ENCODE measurements around the gene TSPAN18.

TSPAN18 gene

DNA sequence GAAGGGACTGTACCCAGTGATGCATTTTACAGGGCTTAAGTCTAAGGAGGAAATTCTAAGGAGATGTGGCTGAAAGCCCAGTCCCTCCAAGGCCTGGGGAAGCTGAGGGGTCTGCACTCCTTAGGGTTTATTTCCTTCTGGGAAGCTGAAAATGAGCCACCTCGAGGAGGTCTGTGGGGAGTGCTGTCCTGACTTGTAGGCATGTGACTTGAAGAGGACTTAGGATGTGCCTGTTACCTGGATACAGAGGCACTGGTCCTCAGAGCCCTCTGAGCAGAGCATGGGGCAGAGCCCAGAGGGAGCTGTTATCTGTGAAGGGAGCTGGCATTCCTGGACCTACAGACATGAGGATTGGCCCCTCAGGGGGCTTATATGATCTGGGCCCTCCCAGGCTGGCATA lies 146.8 kb downstream of the TSPAN18 start:
- DNase-seq = no peak

DNA sequence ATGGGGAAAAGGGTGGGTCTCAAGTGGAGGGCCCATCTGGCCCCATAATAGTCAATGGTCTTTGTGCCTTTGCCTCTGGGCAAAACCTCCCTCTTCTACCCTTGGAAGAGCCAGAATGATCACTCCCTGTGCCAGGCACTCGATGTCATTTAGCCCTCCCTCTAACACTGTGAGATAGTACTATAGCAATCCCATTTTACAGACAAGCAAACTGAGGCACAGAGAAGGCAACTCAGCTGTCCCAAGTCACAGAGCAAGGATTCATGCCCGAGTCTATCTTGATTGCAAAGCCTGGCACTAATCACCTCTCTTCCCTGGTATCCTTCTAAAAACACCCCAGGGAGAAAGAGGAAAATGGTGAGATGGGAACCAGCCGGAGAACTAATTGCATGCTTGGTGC lies 147.5 kb downstream of the TSPAN18 start:
- no peak for DNase-seq

DNA sequence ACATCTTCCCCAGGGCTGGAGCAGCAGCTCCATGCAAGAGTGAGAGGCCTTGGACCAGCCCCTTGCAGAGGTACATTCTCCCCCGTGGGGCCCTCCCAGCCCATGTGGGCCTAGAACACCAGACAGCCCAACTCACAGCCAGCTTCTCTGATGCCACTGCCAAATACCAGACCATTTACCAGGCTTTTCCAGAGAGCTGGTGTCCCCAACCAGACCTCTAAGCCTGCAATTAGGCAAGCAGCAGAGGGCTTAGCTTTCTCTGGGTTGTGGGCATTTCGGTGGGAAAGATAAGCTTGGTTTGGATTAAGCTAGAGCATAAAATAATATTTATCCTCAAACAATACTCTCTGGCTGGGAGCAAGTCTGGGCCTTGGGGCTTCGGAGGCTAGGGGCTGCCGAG lies 148.3 kb downstream of the TSPAN18 start:
- no peak for DNase-seq

DNA sequence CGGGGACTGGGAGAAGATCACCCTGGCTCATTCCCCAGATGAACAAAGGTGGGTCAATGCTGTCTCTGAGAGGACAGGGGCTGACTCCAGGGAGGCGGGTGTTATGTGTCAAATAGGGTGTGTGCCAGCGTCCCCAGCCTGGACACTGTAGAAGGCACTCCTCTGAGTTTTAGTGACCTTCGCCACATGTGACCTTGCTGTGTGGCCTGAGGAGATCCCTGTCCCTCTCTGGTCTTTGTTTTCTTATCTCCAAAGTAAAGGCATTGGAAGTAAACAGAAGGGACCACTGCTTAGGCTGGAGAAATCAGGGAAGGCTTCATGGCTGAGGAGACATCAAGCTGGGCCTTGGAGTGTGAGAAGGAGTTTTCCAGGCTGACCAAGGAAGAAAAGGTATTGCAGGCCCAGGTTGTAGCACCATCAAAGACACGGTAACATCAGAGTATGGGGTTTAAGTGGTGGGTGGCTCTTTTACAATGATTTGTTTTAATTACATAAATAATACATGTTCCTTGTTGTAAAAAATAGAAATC lies 149.5 kb downstream of the TSPAN18 start:
- DNase-seq = no peak

DNA sequence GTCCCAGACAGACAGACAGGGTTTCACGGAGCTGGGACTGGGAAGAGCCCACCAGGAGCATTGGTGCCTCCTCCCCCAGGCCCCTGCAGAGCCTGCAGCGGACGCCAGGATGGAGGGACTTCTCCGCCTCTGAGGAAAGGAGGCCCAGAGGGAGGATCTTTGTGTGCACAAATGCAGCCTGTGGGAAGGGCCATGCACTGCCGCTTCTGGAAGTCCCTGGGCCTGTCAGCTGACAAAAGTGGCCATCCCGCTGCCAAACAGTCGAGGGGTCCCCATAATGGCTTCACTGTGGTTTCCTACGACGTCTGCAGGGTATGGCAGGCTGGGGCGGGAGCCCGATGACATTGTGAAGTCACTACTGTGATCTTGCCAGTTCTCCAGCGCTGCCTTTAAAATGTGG lies 150.1 kb downstream of the TSPAN18 start:
- DNase-seq = no peak

DNA sequence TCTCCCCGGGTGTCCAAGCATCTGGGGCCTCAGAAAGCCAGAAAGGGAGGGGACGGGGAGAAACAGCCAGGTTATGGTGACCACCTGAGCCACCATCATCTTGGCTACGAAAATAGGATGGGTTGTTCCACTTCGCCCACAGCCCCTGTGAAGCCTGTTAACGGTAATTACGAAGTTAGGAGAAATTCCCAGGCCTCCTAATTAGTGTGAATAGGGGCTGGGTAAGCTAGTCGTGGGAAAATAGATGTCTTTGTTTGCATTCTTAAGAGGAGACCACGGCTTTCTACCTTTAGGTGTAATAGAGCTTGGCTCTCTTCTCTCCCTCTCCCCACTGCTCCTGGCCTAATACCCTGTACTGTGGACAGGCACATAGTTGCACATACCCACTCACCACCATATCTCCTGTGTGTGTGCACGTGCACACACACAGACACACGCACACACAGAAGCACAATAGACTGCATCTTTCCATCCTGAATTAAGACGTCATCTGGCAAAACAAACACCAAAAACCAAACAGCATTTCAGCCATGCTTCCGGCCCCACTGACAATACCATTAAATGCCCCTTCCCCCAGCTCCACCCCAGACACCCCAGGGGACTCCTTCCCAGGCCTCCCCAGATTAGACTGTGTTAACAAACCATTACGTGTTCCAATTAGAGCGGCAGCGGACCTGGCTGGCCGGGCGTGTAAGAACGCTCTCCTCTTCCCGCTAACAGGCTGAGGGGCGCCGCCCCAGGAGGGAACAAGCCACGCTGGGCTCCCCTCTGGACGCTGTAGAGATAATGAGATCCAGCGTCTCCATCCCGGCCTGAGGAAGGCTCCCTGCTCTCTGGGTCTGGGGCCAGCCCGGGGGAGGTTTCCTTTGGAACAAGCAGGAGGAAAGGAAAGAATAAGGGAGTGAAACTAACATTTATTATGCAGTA lies 151.1 kb downstream of the TSPAN18 start:
- DNase-seq = no peak

DNA sequence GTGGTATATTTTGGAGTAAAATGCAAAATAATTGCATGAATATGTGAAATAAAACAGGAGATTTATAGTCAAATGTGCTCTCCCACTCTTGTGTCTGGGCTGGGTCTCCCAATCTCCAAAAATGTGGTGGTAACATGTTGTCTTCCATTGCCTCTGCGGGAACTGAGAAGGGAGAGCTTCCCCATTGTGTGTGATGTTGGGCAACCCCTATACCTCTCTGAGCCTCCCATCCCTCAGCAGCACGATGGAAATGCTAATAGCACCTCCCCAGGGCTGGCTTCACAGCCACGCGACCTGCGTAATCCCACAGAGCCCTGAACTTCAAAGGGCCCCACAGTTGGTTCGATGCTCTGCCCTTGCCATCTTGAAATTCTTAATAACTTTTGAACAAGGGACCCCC lies 151.9 kb downstream of the TSPAN18 start:
- no peak for DNase-seq

DNA sequence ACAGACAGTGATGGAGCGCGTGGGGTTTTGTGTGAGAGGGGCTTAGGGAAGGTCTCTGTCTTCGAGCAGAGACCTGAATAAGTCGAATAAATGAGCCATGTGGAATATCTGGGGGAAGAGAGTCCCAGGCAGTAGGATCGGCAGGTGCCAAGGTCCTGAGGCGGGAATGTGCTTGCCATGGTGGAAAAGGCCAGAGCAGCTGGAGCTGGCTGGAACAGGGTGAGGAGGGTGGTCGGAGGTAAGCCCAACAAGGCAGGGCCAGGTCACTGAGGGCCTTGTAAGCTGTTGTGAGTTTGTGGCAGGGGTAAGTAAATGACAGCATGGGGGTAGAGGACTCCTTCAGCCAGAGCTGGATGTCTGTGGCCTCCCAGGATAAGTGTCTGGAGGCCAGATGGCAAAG lies 152.7 kb downstream of the TSPAN18 start:
- DNase-seq = no peak

DNA sequence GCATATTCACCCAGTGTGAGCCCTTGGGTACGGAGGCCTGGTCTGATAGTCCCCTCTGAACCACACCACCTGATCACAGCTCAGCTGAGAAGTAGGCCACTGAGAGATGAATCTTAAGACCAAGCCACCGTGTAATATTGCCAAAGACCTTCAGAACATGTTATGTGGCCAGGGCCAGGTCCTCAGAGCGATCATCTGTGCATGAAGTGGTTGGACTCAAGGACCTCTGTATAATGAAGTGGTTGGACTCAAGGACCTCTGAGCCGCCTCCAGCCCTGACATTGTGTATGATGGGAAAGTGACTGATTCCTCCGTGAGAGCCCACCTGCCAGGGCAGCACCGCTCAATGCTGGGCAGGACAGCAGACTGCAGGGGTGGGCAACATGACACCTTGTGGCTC lies 153.7 kb downstream of the TSPAN18 start:
- DNase-seq = no peak

DNA sequence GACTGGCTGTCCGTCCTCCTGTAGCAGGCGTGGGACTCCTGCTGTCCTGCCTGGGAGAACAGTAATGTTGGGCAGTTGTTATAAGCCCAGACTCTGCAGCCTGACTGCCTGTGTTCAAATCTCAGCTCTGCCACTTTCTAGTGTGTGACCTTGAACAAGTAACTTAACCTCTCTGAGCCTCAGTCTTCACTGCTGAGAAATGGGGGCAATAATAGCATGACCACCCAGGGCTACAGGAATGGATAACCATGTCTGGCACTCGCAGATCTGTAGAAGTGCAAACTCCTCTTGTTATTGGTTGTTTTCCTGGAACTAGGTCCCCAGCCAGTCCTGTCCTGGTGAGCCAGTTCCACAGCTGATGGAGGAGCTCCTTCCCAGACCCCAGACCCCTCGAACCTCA lies 154.2 kb downstream of the TSPAN18 start:
- no peak for DNase-seq

DNA sequence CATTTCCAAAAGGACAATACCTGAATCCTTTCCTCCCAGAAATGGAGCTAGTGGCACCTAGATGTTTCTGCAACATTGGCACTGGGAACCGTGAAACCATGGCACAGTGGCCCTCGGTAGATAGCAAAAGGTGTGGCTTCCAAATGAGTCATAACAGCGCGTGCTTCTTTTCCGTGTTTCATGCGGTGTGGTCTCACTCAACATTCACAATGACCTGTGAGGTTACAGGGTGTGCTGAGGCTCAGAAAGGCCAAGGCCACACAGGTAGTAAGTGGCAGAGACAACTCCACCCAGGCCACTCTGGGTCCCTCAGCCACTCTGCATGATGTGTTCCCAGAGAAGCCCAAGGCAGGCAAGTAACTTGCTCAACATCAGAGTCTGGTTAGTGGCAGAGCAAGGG lies 156.5 kb downstream of the TSPAN18 start:
- no peak for DNase-seq

DNA sequence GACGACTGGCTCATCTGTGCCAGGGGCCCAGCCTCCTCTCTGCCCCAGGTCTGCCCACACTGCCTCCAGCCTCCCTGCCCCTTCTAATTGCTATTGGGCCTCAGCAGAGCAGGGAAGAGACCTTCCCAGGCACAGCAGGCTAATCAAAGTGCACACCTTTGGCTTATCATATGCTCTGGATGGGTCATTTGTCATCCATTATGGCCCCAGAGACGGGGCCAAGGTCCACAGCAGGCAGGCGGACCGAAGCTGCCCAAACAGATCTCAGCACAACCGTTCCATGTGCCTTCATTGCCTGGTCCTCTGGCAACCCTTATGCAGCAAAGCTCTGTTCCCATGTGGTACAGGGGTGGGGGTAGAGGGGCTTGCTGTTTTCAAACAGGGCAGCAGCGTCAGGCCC lies 157.3 kb downstream of the TSPAN18 start:
- no peak for DNase-seq

DNA sequence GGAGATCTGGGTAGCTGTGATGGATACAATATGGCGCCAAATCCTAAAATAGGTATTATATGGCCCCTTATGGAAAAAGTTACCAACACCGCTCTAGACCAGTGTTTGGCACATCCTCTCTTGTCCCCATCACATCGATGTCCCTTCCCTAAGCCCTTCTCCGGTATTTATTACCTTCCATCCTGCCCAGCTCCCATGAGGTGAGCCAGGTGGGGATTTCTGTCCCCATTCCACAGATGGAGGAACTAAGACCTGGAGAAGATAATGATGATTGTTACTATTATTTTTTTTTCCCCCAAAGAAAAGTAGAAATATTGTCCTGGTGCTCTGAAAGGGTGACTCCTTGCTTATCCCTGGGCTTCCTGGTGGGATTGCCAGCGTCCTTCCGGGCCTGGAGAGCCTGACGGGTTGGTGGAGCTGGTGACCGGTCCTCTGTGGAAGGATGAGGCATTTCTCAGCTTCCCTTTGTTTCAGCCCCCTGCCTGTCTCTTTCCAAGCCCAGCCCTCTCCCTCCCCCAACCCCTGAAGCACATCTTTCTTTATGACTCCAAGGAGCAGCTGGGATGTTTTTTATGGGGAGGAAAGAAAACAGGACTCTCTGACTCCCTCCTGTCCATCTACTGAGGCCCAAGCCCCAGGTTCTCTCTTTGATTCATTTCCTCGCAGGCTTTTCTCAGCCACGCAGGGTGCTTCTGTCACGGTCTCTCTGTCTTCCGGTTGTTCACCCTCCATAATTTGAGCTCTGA lies 158.5 kb downstream of the TSPAN18 start:
- DNase-seq = no peak

DNA sequence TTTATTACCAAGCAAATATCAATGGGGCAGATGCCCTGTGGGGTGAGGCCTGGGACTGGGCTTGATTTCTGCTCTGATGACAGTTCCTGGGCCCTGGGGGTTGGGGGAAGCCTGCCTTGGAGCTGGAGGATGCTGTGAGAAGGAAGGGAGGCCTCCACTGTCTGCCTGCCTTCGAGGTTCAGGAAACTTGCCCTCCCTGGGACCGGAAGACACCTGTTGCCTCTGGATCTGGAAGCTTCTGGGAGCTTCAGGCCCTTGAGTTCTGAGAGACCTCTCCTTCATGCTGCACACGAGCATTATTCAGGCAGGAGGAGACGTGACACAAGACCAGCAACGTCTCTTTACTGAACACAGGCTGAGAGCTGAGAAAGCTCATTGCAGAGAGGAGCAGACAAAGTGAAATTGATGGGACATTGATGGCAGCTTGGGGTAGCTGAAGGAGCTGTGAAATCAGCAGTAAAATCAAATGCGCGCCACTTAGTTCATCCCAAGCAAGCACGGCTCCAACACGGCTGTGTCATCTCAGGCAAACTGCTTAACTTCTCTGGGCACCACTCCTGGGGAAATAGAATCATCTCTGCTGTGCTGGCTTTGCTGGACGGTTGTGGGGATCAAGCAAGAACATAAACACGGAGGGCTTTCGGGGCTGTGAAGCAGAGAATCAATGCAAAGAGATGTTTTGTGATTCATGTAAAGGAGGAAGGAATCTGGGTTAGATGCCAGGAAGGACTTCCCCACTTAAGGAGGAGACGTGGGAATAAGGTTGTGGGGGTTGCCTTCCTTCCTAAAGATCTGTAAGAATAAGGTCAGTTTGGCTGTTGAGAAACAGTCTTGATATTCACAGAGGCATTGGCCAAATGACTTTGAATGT lies 159.4 kb downstream of the TSPAN18 start:
- DNase-seq = no peak

DNA sequence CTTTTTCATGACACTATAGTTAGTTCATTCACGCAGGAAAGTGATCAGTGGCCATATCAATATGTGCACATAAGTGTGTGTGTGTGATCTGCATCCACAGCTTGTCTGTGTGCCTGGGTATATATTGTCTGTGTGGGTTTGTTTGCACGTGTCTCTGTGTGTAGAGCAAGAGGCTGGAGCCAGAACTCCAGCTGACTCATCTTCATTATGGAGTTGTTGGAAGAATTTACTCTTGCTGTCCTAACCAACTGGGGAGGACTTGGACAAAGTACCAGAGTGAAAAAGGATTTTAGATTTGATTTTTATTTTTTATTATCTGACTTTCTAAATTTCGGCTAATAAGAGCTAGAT lies 160.0 kb downstream of the TSPAN18 start:
- DNase-seq = no peak

DNA sequence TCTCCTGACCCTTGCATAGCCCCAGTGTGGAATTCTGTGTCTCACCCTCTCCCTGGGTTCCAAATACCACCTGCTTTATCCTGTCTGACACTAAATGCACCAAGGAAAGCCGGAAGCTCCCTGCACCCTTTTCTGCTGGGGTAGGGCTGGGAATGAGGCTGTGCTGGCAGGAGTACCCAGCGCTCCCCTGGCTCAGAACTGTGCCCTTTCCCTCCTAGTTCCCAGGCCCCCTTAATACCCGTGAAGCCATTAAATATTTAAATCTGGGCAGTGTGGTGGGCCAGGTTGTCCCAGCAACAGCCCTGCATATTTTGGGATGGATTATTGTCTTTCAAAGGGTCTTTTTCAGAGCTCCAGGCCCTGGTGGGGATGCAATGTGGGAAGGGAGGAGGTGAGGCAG lies 160.9 kb downstream of the TSPAN18 start:
- DNase-seq = no peak

DNA sequence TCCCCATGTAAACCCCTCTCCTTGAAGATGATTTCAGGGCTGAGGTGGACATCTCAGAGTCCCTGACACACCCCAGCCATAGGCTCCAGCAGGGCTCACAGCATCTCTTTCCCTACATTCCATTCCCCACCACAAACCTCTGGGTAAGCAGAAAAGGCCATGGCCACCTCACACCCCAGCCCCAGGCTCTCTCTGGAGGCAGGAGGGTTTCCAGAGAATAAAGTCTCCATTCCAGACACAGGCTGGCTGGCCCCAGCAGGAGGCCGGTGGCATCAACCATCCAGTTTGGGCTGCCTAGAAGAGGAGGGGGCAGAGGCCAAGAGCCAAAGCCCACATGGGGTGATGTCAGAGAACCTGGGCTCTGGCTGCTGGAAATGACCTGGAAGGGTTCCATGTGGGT lies 162.5 kb downstream of the TSPAN18 start:
- DNase-seq = no peak

DNA sequence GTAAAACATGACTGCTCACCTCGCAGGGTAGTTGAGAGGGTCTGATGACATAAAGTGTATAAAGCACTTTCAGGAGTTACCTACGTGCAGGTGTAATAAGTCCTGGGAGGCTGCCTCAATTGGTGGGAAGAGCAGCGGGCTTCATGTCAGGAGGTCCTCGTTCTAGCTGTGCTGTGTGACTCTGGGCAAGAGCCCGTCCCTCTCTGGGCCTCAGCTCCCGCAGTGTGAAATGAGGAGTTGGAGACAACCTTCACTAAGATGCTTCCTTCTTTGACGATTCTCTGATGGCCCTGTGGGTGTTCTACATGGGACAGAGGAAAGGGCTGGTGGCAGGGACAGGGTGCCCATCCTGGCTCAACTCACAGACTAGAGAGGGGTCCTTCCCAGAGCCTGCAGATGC lies 166.1 kb downstream of the TSPAN18 start:
- no peak for DNase-seq

DNA sequence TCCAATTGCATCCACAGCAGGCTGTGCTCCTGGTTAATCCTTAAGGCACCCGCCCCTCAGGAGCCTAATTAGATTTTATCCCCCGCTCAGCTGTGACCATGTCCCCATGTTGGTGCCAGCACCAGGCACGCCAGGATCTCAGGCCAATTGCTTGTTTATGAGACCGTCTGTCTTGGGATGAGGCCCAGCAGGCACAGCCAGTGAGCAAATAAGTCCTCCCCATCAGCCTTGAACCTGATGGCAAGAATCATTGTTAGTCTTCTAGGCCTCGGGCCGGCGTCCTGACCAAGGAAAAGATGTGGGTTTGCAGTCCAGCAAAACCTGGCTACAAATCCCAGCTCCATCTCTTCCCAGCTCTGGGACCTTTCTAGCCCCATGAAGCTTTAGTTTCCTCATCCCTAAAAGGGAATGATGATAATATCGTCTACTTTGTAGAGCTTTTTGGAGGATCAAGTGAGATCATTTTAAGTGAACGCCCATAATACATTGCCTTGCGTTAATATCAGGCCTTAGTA lies 166.6 kb downstream of the TSPAN18 start:
- DNase-seq = no peak

DNA sequence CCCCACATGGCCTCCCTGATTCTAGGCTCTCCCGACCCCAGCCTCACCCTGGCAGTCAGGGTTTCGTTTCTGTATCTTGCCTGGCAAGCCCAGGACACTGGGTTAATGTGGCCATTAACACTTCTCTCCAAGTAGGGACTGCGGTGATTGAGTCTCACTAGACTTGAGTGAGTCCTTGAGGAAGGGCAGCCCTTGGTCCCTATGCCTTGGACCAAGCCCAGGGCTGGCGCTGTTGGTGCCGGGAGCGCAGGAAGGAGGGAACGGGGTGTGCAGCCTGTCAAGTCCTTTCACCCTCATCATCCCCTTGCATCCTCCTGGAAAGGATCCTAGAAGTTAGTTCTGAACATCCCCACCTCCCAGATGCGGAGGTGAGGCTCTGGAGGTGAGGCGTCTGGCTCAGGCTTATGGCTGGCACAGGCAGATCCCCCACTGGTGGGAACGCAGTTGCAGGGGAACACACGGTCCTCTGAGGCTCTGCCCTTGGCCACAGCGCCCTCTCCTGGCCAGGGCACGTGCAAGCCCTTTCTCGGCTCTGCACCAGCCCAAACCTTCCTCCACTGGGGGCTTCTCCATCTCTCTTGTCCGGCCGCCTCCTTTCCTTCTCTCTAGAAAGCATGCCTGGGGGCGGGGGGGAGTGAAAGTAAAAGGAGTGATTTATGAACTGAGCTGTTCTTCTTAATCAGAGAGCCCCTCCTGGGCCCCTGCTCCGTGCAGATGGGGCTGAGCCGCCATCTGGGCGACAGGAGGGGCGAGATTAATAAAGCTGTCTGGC lies 167.3 kb downstream of the TSPAN18 start:
- DNase-seq = peak; percentile 78

DNA sequence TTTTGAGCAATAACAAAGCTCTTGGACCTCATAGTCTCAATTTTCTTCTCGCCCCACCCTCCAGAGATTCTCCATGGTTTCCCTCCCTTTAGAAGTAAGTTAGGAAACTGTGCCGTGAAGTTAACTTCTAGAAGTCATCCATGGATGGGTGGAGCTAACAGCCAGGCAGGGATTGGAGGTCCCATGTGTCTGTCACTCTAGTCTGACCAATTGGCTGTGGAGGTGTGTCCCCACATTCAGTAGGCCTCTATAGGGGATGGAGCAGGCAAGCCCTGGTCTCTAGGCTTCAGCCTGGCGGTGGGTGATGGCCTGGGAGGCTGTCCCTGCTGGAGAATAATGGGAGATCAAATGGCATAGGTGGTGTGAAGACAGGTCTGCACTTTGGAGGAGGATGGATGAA lies 173.2 kb downstream of the TSPAN18 start:
- no peak for DNase-seq

DNA sequence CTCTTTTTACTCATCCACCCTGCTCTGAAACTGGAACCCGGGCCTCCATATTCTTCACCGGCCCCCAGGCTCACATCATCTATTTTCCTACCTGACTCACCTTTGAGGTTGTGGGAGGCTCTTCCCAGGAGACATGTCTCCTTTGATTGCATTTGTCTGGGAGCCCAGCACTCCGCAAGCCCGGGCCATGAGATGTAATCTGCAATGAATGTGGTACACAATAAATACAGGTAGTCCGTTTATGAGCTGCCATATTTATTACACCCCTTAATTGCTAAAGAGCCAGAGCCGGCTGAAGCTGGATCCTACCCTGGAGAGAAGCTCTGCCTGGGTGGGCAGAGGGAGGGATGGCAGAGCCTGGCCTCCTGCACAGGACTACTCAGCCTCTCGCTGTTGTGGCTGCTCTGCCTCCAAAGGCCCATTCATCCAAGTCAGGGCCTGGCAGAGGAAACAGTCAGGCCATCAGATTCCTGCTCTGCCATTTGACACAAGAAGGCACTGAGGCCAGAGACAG lies 174.4 kb downstream of the TSPAN18 start:
- DNase-seq = no peak

Measured in right forelimb (tissue), 1 donor.